ENCODE measurements around the gene PTPRN.

Gene PTPRN

GRCh38 chr2:219292616-219293015 is 16.6 kb downstream of the PTPRN start:
- no peak for TF ChIP-seq CTCF (conservative IDR thresholded peaks at IDR 0.05; ENCODE audit: low read length)
- DNase-seq (ENCODE audit: low read depth): no peak
- no peak overlapping the region for H3K4me3 ChIP-seq (ENCODE audit: low read length)

DNA sequence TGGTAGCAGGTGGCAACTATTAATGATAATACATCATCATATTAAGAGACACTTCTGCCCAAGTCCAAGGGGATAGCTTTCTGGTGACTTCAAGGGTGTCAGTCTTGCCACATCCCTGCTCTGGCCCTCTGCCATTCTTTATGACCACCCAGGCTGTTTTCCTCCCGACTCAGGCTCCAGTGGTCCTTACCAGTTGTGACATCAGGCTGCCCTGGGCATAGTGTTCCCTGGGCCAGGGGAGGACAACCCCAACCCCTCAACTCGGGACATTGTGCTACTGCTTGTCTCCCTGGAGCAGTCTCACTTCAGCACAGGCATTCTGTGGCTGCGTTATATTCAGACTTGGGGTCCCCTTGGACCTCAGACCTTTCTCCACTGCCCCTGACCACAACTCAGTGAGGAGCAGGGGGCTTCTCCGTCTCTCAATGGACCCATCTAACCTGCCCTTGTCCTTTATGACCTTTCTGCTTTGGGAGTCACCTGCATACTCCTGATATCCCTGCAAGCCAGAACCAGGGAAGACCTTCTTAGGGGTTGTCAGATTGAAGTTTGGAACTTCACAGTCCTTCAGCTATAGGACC is 17.2 kb downstream of the PTPRN start:
- TF ChIP-seq CTCF (conservative IDR thresholded peaks at IDR 0.05; ENCODE audit: low read length): no peak
- no peak overlapping the region for H3K4me3 ChIP-seq (ENCODE audit: low read length)
- no peak for DNase-seq (ENCODE audit: low read depth)

- DNase-seq (ENCODE audit: low read depth): no peak
- H3K4me3 ChIP-seq (ENCODE audit: low read length): no peak overlapping the region
- no peak for TF ChIP-seq CTCF (conservative IDR thresholded peaks at IDR 0.05; ENCODE audit: low read length)
These were observed 17.8 kb downstream of the PTPRN start for GRCh38 chr2:219291394-219291793.

- no peak overlapping the region for H3K4me3 ChIP-seq (ENCODE audit: low read length)
- no peak for DNase-seq (ENCODE audit: low read depth)
- TF ChIP-seq CTCF (conservative IDR thresholded peaks at IDR 0.05; ENCODE audit: low read length): no peak
These were observed 18.6 kb downstream of the PTPRN start for GRCh38 chr2:219290381-219291171.

GRCh38 chr2:219289537-219290361 is 19.5 kb downstream of the PTPRN start:
- no peak overlapping the region for H3K4me3 ChIP-seq (ENCODE audit: low read length)
- no peak for TF ChIP-seq CTCF (conservative IDR thresholded peaks at IDR 0.05; ENCODE audit: low read length)
- DNase-seq (ENCODE audit: low read depth): peak; percentile 88

DNA sequence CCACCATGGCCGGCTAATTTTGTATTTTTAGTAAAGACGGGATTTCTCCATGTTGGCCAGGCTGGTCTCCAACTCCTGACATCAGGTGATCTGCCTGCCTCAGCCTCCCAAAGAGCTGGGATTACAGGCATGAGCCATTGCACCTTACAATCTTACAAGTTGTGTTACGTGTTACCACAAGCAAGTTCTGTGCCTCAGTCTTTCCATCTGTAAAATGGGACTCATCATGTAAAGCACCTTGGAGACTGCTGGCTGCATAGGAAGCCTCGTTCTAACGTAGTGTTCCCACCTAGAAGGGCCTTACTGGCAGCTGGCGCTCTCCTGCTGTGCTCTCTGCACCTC is 20.0 kb downstream of the PTPRN start:
- DNase-seq (ENCODE audit: low read depth): no peak
- no peak for TF ChIP-seq CTCF (conservative IDR thresholded peaks at IDR 0.05; ENCODE audit: low read length)
- H3K4me3 ChIP-seq (ENCODE audit: low read length): no peak overlapping the region; the same call in 1 of the 2 replicates

All from AG10803 (cell line).